Esophagus muscularis mucosa (tissue), 4 donors: Measurements from ENCODE around the gene ATF7. TPM values are rescaled to one million over a fixed set of nuclear protein-coding genes. Genes with fewer than 3 reads are reported as not detected.

Experiments used
- DNase-seq: peaks from one replicate; pipeline ENCODE4 v3.0.0-alpha.2; 2017; ENCODE audit errors: extremely low spot score
- H3K27ac ChIP-seq, 4 donors: fragments of 200-600 bp; sonication (generic); replicated peaks in 1 of 4; 1 replicate in 3 of 4; 2 replicates in 1 of 4; pipeline ENCODE4 v1.5.1; 2016 to 2019; ENCODE audit warnings: mild to moderate bottlenecking in 1 of 4
- H3K27me3 ChIP-seq, 4 donors: fragments of 200-600 bp; sonication (generic); one replicate each; pipeline versions ENCODE4 v1.5.1 to v1.6.0; 2016 to 2019
- H3K36me3 ChIP-seq, 4 donors: fragments of 200-600 bp; sonication (generic); one replicate each; pipeline ENCODE4 v1.5.1; 2016 to 2019
- H3K4me1 ChIP-seq, 4 donors: fragments of 200-600 bp; sonication (generic); one replicate each; pipeline ENCODE4 v1.5.1; 2016 to 2019
- H3K4me3 ChIP-seq, 4 donors: fragments of 200-600 bp; sonication (generic); 1 replicate in 2 of 4; 2 replicates in 2 of 4; pipeline ENCODE4 v1.5.1; 2016 to 2019; ENCODE audit warnings: mild to moderate bottlenecking in 4 of 4, moderate library complexity in 1 of 4
- H3K9me3 ChIP-seq, 4 donors: fragments of 200-600 bp; sonication (generic); 1 replicate in 3 of 4; 2 replicates in 1 of 4; pipeline ENCODE4 v1.5.1; 2016 to 2019
- EP300 ChIP-seq: sonication (generic); formaldehyde crosslinking; IDR thresholded peaks from one replicate; pipeline ENCODE4 v1.6.1; 2017; ENCODE audit warnings: antibody characterized with exemption
- POLR2A ChIP-seq: fragments of 450-650 bp; IDR thresholded peaks from one replicate; pipeline ENCODE4 v1.6.1; 2017; ENCODE audit warnings: antibody characterized with exemption, moderate library complexity, mild to moderate bottlenecking, low read depth
- POLR2AphosphoS5 ChIP-seq, 2 donors: sonication (generic); formaldehyde crosslinking; IDR thresholded peaks; one replicate each; pipeline ENCODE4 v1.6.1; 2017; ENCODE audit warnings: antibody characterized with exemption in 2 of 2
- WGBS: methylation state at CpG from one replicate; pipeline ENCODE4 v1.1.5; 2018; 5-methylcytosine and 5-hydroxymethylcytosine counted together
- intact Hi-C: fragments of 100-400 bp; cut with DNase I; formaldehyde crosslinking; loops from one replicate; pipeline ENCODE4 v1.15.1; 2023
- total RNA-seq, 4 donors: library from RNA; depleted of rRNA; stranded (reverse); fragments of >200 nt; gene quantifications; one replicate each; pipeline versions ENCODE4 v1.1.0 to v1.2.1, GENCODE V29; 2016
- TF ChIP-seq, protein P1 (sequence below), 3 experiments: fragments of 200-600 bp in 2 of 3; fragments of 450-650 bp in 1 of 3; sonication (generic) in 2 of 3; IDR thresholded peaks; one replicate each; pipeline ENCODE4 v1.5.1; 2017 to 2019; ENCODE audit warnings: antibody characterized with exemption in 3 of 3, mild to moderate bottlenecking in 2 of 3, moderate library complexity in 1 of 3

The ATF7 gene
- total RNA-seq, 4 donors from 2014 or later: 23.5 to 43.6 (median 37.1) TPM

DNA sequence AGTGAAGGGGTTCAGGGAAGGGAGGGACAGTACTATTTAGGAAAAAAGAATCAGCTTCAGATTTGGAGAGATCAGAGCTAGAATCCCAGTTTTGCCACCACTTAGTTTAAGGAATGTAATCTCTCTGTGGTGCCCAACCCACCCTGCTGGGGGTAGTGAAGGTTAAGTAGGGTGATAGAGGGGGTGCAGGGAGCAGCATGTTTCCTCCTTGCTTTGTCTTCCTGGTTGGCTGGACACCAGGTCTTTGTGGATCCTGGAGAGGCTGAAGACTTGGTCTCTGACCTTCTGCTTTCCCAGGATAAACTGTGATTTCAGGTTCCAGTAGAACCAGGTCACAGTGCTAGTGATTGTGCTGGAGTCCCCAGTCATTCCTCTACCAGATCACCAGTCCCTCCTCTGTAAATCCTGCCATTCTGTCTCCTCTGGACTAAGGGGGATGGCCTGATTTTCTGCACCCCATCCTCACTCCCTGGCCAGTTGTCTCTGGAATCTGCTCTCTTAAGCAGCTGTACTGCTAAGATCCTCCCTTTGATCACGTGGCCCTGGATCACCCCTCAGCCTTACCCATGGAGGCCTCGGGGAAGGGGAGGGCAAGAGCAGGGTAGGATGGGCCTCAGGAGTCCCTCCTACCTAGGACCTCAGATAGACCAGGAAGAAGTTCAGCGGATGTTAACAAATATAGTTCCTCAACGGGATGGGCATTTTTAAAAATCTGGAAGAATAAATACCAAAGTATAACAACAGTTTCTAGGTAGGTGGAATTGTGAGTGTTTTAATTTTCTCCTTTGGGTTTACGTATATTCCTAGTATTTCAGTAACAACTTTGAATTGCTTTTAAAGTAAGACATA is 130.1 kb downstream of the ATF7 start:
- H3K4me1 ChIP-seq: peaks cover 32 to 79% (median 69%) of the 10 kb centered on the region in 4 donors
- no peak for DNase-seq
- H3K36me3 ChIP-seq: no peaks in the 10 kb centered on the region
- intact Hi-C loops: no loop called here
- H3K4me3 ChIP-seq: peak overlapping the region in 2 of 4 donors; percentile 8 to 25
- no peaks in the 10 kb centered on the region for H3K27me3 ChIP-seq
- WGBS: 49% methylated on average over 5 of the region's 5 CpGs
- peak overlapping the region; percentile 53 to 97 (median 54) for H3K27ac ChIP-seq
- no peak for TF ChIP-seq POLR2A
- TF ChIP-seq, protein P1, sequence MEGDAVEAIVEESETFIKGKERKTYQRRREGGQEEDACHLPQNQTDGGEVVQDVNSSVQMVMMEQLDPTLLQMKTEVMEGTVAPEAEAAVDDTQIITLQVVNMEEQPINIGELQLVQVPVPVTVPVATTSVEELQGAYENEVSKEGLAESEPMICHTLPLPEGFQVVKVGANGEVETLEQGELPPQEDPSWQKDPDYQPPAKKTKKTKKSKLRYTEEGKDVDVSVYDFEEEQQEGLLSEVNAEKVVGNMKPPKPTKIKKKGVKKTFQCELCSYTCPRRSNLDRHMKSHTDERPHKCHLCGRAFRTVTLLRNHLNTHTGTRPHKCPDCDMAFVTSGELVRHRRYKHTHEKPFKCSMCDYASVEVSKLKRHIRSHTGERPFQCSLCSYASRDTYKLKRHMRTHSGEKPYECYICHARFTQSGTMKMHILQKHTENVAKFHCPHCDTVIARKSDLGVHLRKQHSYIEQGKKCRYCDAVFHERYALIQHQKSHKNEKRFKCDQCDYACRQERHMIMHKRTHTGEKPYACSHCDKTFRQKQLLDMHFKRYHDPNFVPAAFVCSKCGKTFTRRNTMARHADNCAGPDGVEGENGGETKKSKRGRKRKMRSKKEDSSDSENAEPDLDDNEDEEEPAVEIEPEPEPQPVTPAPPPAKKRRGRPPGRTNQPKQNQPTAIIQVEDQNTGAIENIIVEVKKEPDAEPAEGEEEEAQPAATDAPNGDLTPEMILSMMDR (IDR thresholded peaks at IDR 0.05): no peak
- TF ChIP-seq POLR2AphosphoS5 (IDR thresholded peaks at IDR 0.05): peak; percentile 8 to 60
- TF ChIP-seq EP300: no peak
- H3K9me3 ChIP-seq: no peaks in the 10 kb centered on the region

- TF ChIP-seq EP300 (no peak), POLR2A (no peak), POLR2AphosphoS5 (IDR thresholded peaks at IDR 0.05) (no peak)
- TF ChIP-seq, protein P1 (IDR thresholded peaks at IDR 0.05): no peak
- H3K4me3 ChIP-seq: peak overlapping the region; percentile 67 to 75 (median 70)
- H3K36me3 ChIP-seq: no peaks in the 10 kb centered on the region
- 43% methylated on average over 11 of the region's 11 CpGs for WGBS
- peak overlapping the region; percentile 86 to 88 (median 86) for H3K27ac ChIP-seq
- intact Hi-C loops: no loop called here
- no peaks in the 10 kb centered on the region for H3K9me3 ChIP-seq
- no peaks in the 10 kb centered on the region for H3K27me3 ChIP-seq
- DNase-seq: no peak
- H3K4me1 ChIP-seq: peaks cover 28 to 63% (median 56%) of the 10 kb centered on the region in 4 donors
Measured at GRCh38 chr12:53493610-53494391, 132.4 kb downstream of the ATF7 start.

DNA sequence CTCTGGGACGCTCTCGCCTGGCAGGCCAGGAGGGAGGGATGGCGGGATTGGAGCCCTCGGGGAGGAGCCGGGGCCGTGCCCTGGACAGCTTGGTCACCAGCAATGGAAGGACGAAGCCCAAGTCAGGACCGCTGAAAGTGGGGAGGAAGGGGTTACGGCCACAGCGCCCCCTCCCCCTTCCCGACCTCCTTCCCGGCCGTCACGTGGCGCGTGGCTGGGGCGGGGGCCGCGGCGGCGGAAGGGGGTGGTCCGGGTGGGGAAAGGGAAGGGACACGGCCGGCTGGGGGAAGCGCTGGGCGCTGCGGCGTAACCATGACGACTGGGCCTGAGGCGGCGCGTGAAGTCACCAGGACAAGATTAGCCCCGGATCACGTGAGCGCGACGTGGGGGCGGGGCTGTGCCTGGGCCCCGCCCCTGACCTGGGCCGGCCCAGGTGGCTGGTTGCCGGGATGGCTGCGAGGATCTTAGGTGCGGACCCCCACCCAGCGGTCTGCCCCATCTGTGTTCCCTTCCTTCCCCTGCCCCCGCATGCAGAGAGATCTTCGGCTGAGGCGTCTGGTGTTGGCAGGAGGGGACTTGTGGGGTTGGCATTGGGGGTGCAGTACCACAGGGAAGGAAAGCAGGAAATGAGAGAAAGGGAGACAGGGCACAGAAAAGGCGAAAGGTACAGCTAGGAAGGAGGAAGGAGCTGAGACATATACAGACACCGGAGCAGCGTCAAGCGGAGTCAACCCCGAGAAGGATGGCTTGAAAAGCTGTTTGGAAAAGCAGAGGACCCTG is 133.2 kb downstream of the ATF7 start:
- WGBS: 2% methylated on average over 12 of the region's 52 CpGs
- intact Hi-C loops: no loop called here
- TF ChIP-seq EP300 (peak; percentile 18), POLR2AphosphoS5 (IDR thresholded peaks at IDR 0.05) (peak; percentile 70 to 80), POLR2A (no peak)
- TF ChIP-seq, protein P1 (IDR thresholded peaks at IDR 0.05): no peak

DNA sequence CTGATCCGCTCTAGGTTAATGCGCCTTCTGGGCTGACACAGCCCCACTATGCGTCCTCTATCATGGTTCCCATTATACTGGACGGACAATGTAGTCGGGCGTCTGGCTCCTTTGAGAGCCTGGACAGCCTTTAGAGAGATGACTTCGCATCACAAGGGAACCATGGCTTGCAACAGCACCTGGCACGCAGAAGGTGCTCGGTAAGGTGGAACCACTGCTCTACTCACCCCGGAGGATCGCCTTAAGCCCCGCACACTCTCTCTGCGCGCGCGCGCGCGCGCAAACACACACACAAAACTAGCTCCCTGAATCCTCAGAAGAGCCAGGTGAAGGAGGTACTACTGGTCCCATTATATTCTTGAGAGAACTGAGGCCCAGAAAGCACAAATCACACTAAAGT is 134.0 kb downstream of the ATF7 start:
- TF ChIP-seq POLR2A (no peak), POLR2AphosphoS5 (IDR thresholded peaks at IDR 0.05) (no peak), EP300 (no peak)
- TF ChIP-seq, protein P1 (IDR thresholded peaks at IDR 0.05): no peak
- Histone ChIP-seq H3K4me1 (peaks cover 23 to 47% (median 42%) of the 10 kb centered on the region in 4 donors), H3K9me3 (no peaks in the 10 kb centered on the region), H3K36me3 (peaks cover 0 to 11% (median 9%) of the 10 kb centered on the region in 4 donors), H3K27ac (peak overlapping the region; percentile 86 to 88 (median 86)), H3K27me3 (no peaks in the 10 kb centered on the region), H3K4me3 (peak overlapping the region; percentile 67 to 75 (median 70))
- DNase-seq: no peak
- 64% methylated on average over 20 of the region's 20 CpGs for WGBS
- intact Hi-C loops: no loop called here

More for the DNA sequence above, 133.2 kb downstream of the ATF7 start:
- DNase-seq: peak; percentile 99
- Histone ChIP-seq H3K36me3 (peaks cover 0 to 3% (median 2%) of the 10 kb centered on the region in 4 donors), H3K27ac (peak overlapping the region; percentile 86 to 88 (median 86)), H3K9me3 (no peaks in the 10 kb centered on the region), H3K4me1 (peaks cover 23 to 55% (median 48%) of the 10 kb centered on the region in 4 donors), H3K4me3 (peak overlapping the region; percentile 67 to 75 (median 70)), H3K27me3 (no peaks in the 10 kb centered on the region)
